ENCODE results near the gene GPR173. TPM values are rescaled to one million over a fixed set of nuclear protein-coding genes. Genes with fewer than 3 reads are reported as not detected.

Gene GPR173, protein sequence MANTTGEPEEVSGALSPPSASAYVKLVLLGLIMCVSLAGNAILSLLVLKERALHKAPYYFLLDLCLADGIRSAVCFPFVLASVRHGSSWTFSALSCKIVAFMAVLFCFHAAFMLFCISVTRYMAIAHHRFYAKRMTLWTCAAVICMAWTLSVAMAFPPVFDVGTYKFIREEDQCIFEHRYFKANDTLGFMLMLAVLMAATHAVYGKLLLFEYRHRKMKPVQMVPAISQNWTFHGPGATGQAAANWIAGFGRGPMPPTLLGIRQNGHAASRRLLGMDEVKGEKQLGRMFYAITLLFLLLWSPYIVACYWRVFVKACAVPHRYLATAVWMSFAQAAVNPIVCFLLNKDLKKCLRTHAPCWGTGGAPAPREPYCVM
- not detected in 5 replicates for total RNA-seq (2022; extraction: Qiagen RNA extraction; ENCODE audit: low read depth)

GRCh38 chrX:53048169-53049126, at the start of gene GPR173:
TSS of gene GPR173 (plus strand) at chrX:53048789. CDS start at chrX:53076622, 27,833 bp downstream.

GRCh38 chrX:53081925-53082772, 33.6 kb downstream of the GPR173 start, which contains the start of gene TSPYL2:
TSS of gene TSPYL2 (plus strand) at chrX:53082367. CDS start at chrX:53082499, 132 bp downstream.

DNA sequence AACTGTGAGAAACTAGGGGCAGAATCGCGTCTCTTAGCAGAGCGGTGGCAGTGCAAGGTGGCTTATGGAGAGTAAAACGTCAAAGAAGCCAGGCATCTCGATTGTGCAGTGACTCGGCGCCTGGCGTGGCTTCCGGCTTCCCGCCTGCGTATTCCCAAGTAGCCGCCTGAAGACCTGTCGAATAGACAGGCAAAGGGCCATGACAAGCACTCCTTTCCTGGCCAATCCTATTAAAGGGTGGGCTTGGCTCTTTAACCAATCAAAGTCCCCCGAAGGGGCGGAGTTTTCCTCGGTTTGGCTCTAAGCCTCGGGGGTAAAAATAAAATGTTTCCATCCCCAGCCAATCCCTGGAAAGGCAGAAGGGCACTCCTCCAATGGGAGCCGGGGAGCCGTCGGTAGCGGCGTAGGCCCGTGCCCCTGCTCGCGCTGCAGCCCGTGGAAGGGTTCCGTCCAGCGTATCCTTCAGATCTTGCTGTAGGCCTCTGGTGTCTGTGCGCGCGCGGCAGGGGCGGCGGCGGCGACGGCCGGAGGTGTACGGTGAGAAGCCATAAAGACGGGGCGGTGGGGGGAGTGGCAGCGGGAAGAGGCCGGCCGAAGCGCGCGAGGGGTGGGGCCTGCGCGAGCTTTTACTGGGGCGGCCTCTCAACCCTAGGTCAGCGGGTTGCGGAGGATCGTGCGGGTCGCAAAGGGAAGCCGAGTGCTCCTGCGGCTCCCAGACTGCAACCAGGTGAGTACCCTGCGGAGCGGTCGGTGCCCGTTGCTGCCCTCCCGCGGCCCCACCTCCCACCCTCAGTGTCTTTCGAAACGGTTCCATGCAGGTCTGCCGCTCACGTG, 45.4 kb downstream of the GPR173 start, which contains the start of gene KANTR:
Gene KANTR (plus strand): TSS at position 395 of the 834 bp plus-strand sequence. CDS start 30,131 bp downstream, outside the sequence.

Other genes with a start within 250 kb of the GPR173 start
- gene XAGE5, start 237.5 kb upstream of the GPR173 start, total RNA-seq (2022; extraction: Qiagen RNA extraction; ENCODE audit: low read depth): not detected in 5 replicates
- gene XAGE3, start 180.7 kb upstream of the GPR173 start, total RNA-seq (2022; extraction: Qiagen RNA extraction; ENCODE audit: low read depth): not detected in 5 replicates
- gene FAM156B, start 151.5 kb upstream of the GPR173 start, total RNA-seq (2022; extraction: Qiagen RNA extraction; ENCODE audit: low read depth): 9.0 to 16.0 TPM (median 9.6 TPM) in 5 replicates
- 11.9 to 21.1 TPM (median 15.8 TPM) in 5 replicates for gene FAM156A, start 90.3 kb upstream of the GPR173 start, total RNA-seq (2022; extraction: Qiagen RNA extraction; ENCODE audit: low read depth)
- 10.2 to 14.1 TPM (median 12.7 TPM) in 5 replicates for gene TSPYL2, start 33.6 kb downstream of the GPR173 start, total RNA-seq (2022; extraction: Qiagen RNA extraction; ENCODE audit: low read depth)
- gene KANTR, start 45.4 kb downstream of the GPR173 start, total RNA-seq (2022; extraction: Qiagen RNA extraction; ENCODE audit: low read depth): 1.2 to 1.4 TPM (median 1.3 TPM) in 5 replicates
- 44.1 to 57.8 TPM (median 53.8 TPM) in 5 replicates for gene KDM5C, start 176.4 kb downstream of the GPR173 start, total RNA-seq (2022; extraction: Qiagen RNA extraction; ENCODE audit: low read depth)
- gene IQSEC2, start 232.8 kb downstream of the GPR173 start, total RNA-seq (2022; extraction: Qiagen RNA extraction; ENCODE audit: low read depth): 31.0 to 46.8 TPM (median 42.6 TPM) in 5 replicates